ENCODE measurements around the gene BBS9. TPM values are rescaled to one million over a fixed set of nuclear protein-coding genes. Genes with fewer than 3 reads are reported as not detected.

BBS9 gene
- total and polyA plus RNA-seq, 2 experiments from 2014 or later = 27.2 to 66.1 TPM

DNA sequence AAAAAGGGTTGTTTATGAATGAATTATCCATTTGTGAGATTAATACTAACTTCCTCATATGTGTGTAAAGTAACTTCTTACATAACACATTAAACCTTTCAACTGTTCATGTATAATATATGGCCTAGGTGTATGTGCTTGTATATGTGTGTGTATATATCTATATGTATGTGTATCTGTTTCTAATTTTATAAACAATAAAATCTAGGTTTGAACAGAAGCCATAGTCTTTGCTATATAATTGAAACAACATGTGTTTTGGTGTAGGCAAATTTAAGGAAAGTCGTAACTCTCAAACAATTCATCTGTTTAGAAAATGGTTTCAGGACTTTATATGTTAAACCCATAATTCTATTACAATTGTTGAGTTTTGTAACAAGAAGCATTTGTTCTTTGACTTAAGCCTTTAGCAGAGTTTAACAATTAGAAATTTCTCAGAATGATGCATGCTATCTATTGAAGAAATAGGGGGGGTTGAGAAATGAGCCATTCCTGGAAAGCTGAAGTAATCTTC, 103.3 kb downstream of the BBS9 start (continued):
- TF ChIP-seq, protein P1, sequence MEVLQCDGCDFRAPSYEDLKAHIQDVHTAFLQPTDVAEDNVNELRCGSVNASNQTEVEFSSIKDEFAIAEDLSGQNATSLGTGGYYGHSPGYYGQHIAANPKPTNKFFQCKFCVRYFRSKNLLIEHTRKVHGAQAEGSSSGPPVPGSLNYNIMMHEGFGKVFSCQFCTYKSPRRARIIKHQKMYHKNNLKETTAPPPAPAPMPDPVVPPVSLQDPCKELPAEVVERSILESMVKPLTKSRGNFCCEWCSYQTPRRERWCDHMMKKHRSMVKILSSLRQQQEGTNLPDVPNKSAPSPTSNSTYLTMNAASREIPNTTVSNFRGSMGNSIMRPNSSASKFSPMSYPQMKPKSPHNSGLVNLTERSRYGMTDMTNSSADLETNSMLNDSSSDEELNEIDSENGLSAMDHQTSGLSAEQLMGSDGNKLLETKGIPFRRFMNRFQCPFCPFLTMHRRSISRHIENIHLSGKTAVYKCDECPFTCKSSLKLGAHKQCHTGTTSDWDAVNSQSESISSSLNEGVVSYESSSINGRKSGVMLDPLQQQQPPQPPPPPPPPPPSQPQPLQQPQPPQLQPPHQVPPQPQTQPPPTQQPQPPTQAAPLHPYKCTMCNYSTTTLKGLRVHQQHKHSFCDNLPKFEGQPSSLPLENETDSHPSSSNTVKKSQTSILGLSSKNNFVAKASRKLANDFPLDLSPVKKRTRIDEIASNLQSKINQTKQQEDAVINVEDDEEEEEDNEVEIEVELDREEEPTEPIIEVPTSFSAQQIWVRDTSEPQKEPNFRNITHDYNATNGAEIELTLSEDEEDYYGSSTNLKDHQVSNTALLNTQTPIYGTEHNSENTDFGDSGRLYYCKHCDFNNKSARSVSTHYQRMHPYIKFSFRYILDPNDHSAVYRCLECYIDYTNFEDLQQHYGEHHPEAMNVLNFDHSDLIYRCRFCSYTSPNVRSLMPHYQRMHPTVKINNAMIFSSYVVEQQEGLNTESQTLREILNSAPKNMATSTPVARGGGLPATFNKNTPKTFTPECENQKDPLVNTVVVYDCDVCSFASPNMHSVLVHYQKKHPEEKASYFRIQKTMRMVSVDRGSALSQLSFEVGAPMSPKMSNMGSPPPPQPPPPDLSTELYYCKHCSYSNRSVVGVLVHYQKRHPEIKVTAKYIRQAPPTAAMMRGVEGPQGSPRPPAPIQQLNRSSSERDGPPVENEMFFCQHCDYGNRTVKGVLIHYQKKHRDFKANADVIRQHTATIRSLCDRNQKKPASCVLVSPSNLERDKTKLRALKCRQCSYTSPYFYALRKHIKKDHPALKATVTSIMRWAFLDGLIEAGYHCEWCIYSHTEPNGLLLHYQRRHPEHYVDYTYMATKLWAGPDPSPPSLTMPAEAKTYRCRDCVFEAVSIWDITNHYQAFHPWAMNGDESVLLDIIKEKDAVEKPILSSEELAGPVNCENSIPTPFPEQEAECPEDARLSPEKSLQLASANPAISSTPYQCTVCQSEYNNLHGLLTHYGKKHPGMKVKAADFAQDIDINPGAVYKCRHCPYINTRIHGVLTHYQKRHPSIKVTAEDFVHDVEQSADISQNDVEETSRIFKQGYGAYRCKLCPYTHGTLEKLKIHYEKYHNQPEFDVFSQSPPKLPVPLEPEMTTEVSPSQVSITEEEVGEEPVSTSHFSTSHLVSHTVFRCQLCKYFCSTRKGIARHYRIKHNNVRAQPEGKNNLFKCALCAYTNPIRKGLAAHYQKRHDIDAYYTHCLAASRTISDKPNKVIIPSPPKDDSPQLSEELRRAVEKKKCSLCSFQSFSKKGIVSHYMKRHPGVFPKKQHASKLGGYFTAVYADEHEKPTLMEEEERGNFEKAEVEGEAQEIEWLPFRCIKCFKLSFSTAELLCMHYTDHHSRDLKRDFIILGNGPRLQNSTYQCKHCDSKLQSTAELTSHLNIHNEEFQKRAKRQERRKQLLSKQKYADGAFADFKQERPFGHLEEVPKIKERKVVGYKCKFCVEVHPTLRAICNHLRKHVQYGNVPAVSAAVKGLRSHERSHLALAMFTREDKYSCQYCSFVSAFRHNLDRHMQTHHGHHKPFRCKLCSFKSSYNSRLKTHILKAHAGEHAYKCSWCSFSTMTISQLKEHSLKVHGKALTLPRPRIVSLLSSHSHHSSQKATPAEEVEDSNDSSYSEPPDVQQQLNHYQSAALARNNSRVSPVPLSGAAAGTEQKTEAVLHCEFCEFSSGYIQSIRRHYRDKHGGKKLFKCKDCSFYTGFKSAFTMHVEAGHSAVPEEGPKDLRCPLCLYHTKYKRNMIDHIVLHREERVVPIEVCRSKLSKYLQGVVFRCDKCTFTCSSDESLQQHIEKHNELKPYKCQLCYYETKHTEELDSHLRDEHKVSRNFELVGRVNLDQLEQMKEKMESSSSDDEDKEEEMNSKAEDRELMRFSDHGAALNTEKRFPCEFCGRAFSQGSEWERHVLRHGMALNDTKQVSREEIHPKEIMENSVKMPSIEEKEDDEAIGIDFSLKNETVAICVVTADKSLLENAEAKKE (CRISPR knock-in tag; IDR thresholded peaks at IDR 0.05) = no peak
- no peak for TF ChIP-seq ZNF114 (CRISPR knock-in tag; IDR thresholded peaks at IDR 0.05)

DNA sequence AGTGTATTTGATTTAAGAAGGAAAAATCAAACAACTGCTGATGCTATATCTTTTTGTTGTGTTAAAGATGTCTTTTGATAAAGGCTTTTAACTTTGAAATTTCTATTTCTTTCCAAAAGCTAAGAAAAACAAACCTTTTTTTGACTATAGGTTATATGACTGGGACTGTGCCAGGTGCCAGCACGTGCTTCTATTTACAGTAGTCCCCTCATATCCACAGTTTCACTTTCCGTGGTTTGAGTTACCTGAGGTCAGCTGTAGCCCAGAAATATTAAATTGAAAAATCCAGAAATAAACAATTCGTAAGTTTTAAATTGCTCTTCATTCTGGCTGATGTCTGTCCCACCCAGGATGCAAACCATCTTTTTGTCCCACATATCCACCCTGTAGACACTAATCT, 104.3 kb downstream of the BBS9 start:
- no peaks in the 10 kb centered on the region for H3K9me2 ChIP-seq (ENCODE audit: insufficient read depth)
- Mint-ChIP-seq H3K27ac (no peak overlapping the region), H3K4me1 (no peaks in the 10 kb centered on the region), H3K27me3 (ENCODE audit: insufficient read depth, low read depth, poor library complexity) (no peaks in the 10 kb centered on the region), H3K9me3 (no peaks in the 10 kb centered on the region), H3K4me3 (no peak overlapping the region), H3K36me3 (ENCODE audit: low read depth) (no peaks in the 10 kb centered on the region)
- no peaks in the 10 kb centered on the region for H3F3A ChIP-seq (replicated peaks; ENCODE audit: low read depth)
- ATAC-seq (no peak), DNase-seq (ENCODE audit: low spot score) (no peak)
- H4K20me1 ChIP-seq (replicated peaks; ENCODE audit: insufficient read depth) = no peaks in the 10 kb centered on the region
- H3K36me3 ChIP-seq (ENCODE audit: insufficient read depth) = no peaks in the 10 kb centered on the region
- no peaks in the 10 kb centered on the region for H3K79me2 ChIP-seq (replicated peaks; ENCODE audit: insufficient read depth)
- no peak overlapping the region for H3K4me2 ChIP-seq
- H3K27ac ChIP-seq (ENCODE audit: low read depth) = no peak overlapping the region
- H3K4me3 ChIP-seq = no peak overlapping the region
- no peaks in the 10 kb centered on the region for H3K4me1 ChIP-seq (ENCODE audit: insufficient read depth)
- no peak overlapping the region for H2AFZ ChIP-seq
- H3K27me3 ChIP-seq (ENCODE audit: insufficient read depth) = no peaks in the 10 kb centered on the region
- no peak for TF ChIP-seq EZH2 (IDR thresholded peaks at IDR 0.05; ENCODE audit: low read depth, unreplicated experiment)
- TF ChIP-seq CTCF (conservative IDR thresholded peaks at IDR 0.05; ENCODE audit: low read depth in 2 of 2) = no peak
- no peak for TF ChIP-seq NANOG (IDR thresholded peaks at IDR 0.05; ENCODE audit: borderline replicate concordance)
- no peak for TF ChIP-seq ZNF331 (CRISPR knock-in tag; IDR thresholded peaks at IDR 0.05; ENCODE audit: low read depth)
- no peak for TF ChIP-seq STAT1 (IDR thresholded peaks at IDR 0.05; ENCODE audit: unreplicated experiment)
- no peak for TF ChIP-seq POLR2AphosphoS5 (IDR thresholded peaks at IDR 0.05; ENCODE audit: low read depth)
- TF ChIP-seq CREB1 (CRISPR knock-in tag; IDR thresholded peaks at IDR 0.05; ENCODE audit: low read depth) = no peak
- TF ChIP-seq JUNB (IDR thresholded peaks at IDR 0.05; ENCODE audit: unreplicated experiment) = no peak
- no peak for TF ChIP-seq REST (IDR thresholded peaks at IDR 0.05; ENCODE audit: unreplicated experiment)
- no peak for TF ChIP-seq ZNF114 (CRISPR knock-in tag; IDR thresholded peaks at IDR 0.05)
- TF ChIP-seq ETS1 (IDR thresholded peaks at IDR 0.05) = no peak

Measured in GM23338 (cell line).